Tibial nerve (tissue), 4 donors: ENCODE results near the gene RFX1.

Experiments
- EP300 ChIP-seq, 2 donors: sonication (generic); formaldehyde crosslinking; IDR thresholded peaks; one replicate each; pipeline ENCODE4 v1.6.1; 2017; ENCODE audit warnings: antibody characterized with exemption in 2 of 2, mild to moderate bottlenecking in 1 of 2
- POLR2A ChIP-seq, 2 donors: fragments of 450-650 bp; IDR thresholded peaks; one replicate each; pipeline ENCODE4 v1.6.1; 2017; ENCODE audit warnings: antibody characterized with exemption in 2 of 2, mild to moderate bottlenecking in 2 of 2, moderate library complexity in 2 of 2
- TF ChIP-seq, protein P1 (sequence below), 5 experiments: fragments of 200-600 bp in 3 of 5; fragments of 450-650 bp in 2 of 5; sonication (generic) in 3 of 5; IDR thresholded peaks; one replicate each; pipeline ENCODE4 v1.5.1; 2016 to 2019; ENCODE audit warnings: antibody characterized with exemption in 5 of 5, mild to moderate bottlenecking in 3 of 5, moderate library complexity in 2 of 5

DNA sequence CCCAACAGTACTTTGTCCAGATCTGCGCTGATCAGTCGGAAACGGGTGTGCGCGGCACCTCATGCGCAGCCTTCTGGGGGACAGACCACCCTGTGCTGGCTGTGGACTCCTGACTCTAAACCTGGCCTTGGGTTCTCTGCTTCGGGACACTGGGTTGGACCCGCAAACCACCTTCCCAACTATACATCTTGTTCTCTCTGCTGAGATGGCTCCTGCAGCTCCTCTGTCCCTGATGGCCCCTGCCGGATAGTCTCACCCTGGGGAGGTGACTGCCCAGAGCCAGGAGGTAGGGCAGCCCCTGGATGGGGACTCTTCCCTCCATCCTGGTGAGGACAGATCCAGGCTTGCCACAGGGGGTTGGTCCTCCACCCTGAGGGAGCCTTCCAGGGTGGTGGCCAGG lies 23.3 kb downstream of the RFX1 start:
- TF ChIP-seq, protein P1, sequence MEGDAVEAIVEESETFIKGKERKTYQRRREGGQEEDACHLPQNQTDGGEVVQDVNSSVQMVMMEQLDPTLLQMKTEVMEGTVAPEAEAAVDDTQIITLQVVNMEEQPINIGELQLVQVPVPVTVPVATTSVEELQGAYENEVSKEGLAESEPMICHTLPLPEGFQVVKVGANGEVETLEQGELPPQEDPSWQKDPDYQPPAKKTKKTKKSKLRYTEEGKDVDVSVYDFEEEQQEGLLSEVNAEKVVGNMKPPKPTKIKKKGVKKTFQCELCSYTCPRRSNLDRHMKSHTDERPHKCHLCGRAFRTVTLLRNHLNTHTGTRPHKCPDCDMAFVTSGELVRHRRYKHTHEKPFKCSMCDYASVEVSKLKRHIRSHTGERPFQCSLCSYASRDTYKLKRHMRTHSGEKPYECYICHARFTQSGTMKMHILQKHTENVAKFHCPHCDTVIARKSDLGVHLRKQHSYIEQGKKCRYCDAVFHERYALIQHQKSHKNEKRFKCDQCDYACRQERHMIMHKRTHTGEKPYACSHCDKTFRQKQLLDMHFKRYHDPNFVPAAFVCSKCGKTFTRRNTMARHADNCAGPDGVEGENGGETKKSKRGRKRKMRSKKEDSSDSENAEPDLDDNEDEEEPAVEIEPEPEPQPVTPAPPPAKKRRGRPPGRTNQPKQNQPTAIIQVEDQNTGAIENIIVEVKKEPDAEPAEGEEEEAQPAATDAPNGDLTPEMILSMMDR (IDR thresholded peaks at IDR 0.05) = no peak
- TF ChIP-seq POLR2A (IDR thresholded peaks at IDR 0.05) (no peak), EP300 (IDR thresholded peaks at IDR 0.05) (no peak)
